Gastroesophageal sphincter (tissue), 3 donors: ENCODE data around the gene FANK1.

ENCODE experiments used
- CTCF ChIP-seq, 4 experiments: fragments of 200-600 bp in 2 of 4; fragments of 450-650 bp in 2 of 4; sonication (generic) in 1 of 4; IDR thresholded peaks; one replicate each; pipeline ENCODE4 v1.5.1; 2017 to 2019; ENCODE audit warnings: antibody characterized with exemption in 4 of 4, mild to moderate bottlenecking in 2 of 4, moderate library complexity in 2 of 4
- EP300 ChIP-seq: sonication (generic); formaldehyde crosslinking; IDR thresholded peaks from one replicate; pipeline ENCODE4 v1.6.1; 2017; ENCODE audit warnings: antibody characterized with exemption, mild to moderate bottlenecking
- POLR2AphosphoS5 ChIP-seq: sonication (generic); formaldehyde crosslinking; IDR thresholded peaks from one replicate; pipeline ENCODE4 v1.6.1; 2017; ENCODE audit warnings: antibody characterized with exemption

- TF ChIP-seq POLR2AphosphoS5 (no peak), CTCF (IDR thresholded peaks at IDR 0.05) (no peak), EP300 (no peak)
These were observed 144.8 kb downstream of the FANK1 start for GRCh38 chr10:126041117-126041516.
